Tibial artery (tissue), 4 donors: ENCODE data around the gene MTTP.

ENCODE experiments used
- DNase-seq, 2 donors: peaks; one replicate each; pipeline ENCODE4 v3.0.0-alpha.2; 2019
- H3K27ac ChIP-seq, 2 donors: fragments of 200-600 bp; sonication (generic) in 1 of 2; 1 replicate in 1 of 2; 2 replicates in 1 of 2; pipeline ENCODE4 v1.5.1; 2018 to 2019; ENCODE audit warnings: mild to moderate bottlenecking in 1 of 2
- H3K27me3 ChIP-seq, 2 donors: fragments of 200-600 bp; sonication (generic) in 1 of 2; one replicate each; pipeline versions ENCODE4 v1.5.1 to v1.6.0; 2016 to 2019
- H3K36me3 ChIP-seq, 3 donors: fragments of 200-600 bp; sonication (generic) in 2 of 3; one replicate each; pipeline ENCODE4 v1.5.1; 2016 to 2019; ENCODE audit warnings: mild to moderate bottlenecking in 2 of 3
- H3K4me1 ChIP-seq, 4 donors: fragments of 200-600 bp; sonication (generic) in 2 of 4; 1 replicate in 3 of 4; 2 replicates in 1 of 4; pipeline ENCODE4 v1.5.1; 2016 to 2019
- H3K4me3 ChIP-seq, 2 donors: fragments of 200-600 bp; sonication (generic) in 1 of 2; 1 replicate in 1 of 2; 2 replicates in 1 of 2; pipeline ENCODE4 v1.5.1; 2018 to 2019; ENCODE audit warnings: mild to moderate bottlenecking in 2 of 2
- H3K9me3 ChIP-seq, 3 donors: fragments of 200-600 bp; sonication (generic) in 1 of 3; one replicate each; pipeline ENCODE4 v1.5.1; 2016 to 2019
- intact Hi-C: fragments of 100-400 bp; cut with DNase I; formaldehyde crosslinking; loops from one replicate; pipeline ENCODE4 v1.15.0; 2023; ENCODE audit warnings: low total_unique reads
- TF ChIP-seq, protein P1 (sequence below), 2 experiments: fragments of 200-600 bp in 1 of 2; fragments of 450-650 bp in 1 of 2; IDR thresholded peaks; one replicate each; pipeline ENCODE4 v1.5.1; 2017 to 2019; ENCODE audit warnings: antibody characterized with exemption in 2 of 2, mild to moderate bottlenecking in 1 of 2, moderate library complexity in 1 of 2

The MTTP gene

DNA sequence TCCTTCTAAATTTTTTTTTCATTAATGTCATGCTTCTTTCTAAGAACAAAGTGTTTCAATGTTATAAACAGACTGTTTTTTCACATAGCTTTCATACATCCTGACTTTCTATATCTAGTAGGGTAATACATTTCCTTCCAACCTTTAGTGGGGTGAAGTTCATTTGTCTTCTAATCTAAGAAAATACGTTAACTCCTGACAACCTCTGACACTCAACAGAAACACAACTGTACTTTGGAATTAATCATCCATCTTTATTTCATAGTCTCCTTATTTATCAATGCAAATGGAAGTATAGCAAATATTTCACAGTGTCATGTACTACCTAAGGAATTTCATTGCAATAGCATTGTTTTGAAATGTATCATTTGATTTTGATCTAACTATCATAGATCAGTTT is 2.7 kb upstream of the MTTP start:
- Histone ChIP-seq H3K9me3 (no peaks in the 10 kb centered on the region), H3K4me1 (peaks cover 0 to 40% (median 1%) of the 10 kb centered on the region in 4 donors), H3K27ac (peak overlapping the region in 1 of 2 donors; percentile 73), H3K36me3 (no peaks in the 10 kb centered on the region), H3K4me3 (no peak overlapping the region), H3K27me3 (no peaks in the 10 kb centered on the region)
- DNase-seq, result no peak
- TF ChIP-seq, protein P1, sequence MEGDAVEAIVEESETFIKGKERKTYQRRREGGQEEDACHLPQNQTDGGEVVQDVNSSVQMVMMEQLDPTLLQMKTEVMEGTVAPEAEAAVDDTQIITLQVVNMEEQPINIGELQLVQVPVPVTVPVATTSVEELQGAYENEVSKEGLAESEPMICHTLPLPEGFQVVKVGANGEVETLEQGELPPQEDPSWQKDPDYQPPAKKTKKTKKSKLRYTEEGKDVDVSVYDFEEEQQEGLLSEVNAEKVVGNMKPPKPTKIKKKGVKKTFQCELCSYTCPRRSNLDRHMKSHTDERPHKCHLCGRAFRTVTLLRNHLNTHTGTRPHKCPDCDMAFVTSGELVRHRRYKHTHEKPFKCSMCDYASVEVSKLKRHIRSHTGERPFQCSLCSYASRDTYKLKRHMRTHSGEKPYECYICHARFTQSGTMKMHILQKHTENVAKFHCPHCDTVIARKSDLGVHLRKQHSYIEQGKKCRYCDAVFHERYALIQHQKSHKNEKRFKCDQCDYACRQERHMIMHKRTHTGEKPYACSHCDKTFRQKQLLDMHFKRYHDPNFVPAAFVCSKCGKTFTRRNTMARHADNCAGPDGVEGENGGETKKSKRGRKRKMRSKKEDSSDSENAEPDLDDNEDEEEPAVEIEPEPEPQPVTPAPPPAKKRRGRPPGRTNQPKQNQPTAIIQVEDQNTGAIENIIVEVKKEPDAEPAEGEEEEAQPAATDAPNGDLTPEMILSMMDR (IDR thresholded peaks at IDR 0.05), result no peak
- intact Hi-C loops, result no loop called here

DNA sequence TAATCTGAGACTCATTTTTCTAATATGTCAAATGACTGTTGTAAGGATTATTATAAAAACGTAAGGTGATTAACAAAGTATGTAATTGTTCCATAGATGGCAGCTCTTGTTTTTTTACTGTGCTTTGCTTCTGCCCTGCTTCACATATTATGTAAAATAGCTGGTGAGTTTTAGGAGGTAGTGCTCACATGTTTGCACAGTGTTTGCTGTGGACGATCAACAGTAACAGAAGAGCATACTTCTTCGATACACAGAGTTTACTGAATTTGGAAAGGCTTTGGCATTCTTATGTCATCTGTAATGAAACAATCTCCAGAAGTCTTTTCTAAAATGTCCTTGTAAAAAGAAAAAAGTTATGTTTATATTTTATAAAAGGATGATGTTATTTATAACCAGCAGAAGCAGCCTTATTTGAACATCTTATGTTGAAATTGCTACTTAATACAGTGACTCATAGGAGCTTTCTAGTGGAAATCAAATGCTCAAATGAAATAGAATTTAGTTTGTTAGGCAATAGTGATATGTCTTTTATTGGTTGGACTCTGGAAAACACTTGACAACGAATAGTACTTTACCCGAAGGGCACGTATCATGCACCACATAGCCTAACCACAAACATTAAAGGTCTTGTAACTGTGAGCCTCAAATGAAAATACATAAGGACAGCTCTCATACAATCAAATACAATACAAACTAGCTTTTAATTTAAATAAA is 1.9 kb upstream of the MTTP start:
- H3K4me1 ChIP-seq, result peaks cover 0 to 32% (median 0%) of the 10 kb centered on the region in 4 donors
- no peak for DNase-seq
- H3K27ac ChIP-seq, result peak overlapping the region; percentile 66 to 73
- no peaks in the 10 kb centered on the region for H3K27me3 ChIP-seq
- TF ChIP-seq, protein P1 (IDR thresholded peaks at IDR 0.05), result no peak
- no peak overlapping the region for H3K4me3 ChIP-seq
- intact Hi-C loops, result no loop called here
- H3K9me3 ChIP-seq, result no peaks in the 10 kb centered on the region
- no peaks in the 10 kb centered on the region for H3K36me3 ChIP-seq

DNA sequence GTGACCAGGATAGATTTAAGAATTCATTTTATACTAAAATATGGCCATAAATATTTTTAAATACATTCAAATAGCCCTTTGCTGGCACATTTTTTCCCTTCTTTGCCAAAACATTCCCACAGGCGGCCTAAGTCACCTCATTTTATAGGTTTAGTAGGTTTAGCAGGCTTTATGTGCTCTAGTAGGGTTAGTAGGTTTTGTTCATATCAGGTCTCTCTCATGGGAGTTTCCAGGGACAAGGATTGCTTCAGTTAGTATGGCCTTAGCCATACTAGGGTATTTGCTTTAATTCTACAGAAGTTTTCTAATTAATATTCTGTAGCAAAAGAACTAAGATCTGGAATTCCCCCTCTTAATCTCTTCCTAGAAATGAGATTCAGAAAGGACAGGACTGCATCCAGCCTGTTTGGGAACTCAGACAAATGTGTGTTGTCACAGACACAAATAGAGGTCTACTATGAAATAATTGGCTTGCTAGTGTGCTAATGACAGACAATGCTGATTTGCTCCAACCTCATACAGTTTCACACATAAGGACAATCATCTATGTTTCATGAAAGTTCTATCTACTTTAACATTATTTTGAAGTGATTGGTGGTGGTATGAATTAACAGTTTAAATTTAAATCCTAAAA is 772 bp upstream of the MTTP start:
- TF ChIP-seq, protein P1 (IDR thresholded peaks at IDR 0.05), result no peak
- peaks cover 0 to 31% (median 0%) of the 10 kb centered on the region in 4 donors for H3K4me1 ChIP-seq
- intact Hi-C loops, result no loop called here
- no peak for DNase-seq
- H3K9me3 ChIP-seq, result no peaks in the 10 kb centered on the region
- H3K27me3 ChIP-seq, result no peaks in the 10 kb centered on the region
- H3K36me3 ChIP-seq, result no peaks in the 10 kb centered on the region
- H3K27ac ChIP-seq, result peak overlapping the region; percentile 66 to 73
- no peak overlapping the region for H3K4me3 ChIP-seq

DNA sequence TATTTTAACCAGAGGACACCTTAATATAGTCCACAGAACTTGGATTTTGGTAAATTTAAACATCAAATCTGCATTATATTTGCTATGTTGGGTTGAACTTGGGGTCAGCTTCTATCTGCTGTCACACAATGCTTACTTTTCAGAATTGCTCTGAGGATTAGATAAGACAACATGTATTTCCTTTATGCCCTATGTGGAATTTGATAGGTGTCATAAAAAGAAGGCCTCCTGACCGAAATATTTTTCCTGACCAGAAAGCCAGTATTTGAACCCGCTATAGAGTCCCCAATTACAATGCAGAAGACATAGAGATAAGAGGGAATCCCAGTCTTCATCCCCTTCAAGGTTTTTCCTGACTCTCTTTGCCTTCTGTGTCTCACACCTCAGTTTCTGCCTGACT is 4.1 kb downstream of the MTTP start:
- H3K4me3 ChIP-seq, result no peak overlapping the region
- H3K27ac ChIP-seq, result no peak overlapping the region
- peaks cover 0 to 15% (median 0%) of the 10 kb centered on the region in 4 donors for H3K4me1 ChIP-seq
- DNase-seq, result no peak
- no peaks in the 10 kb centered on the region for H3K36me3 ChIP-seq
- intact Hi-C loops, result no loop called here
- no peaks in the 10 kb centered on the region for H3K27me3 ChIP-seq
- TF ChIP-seq, protein P1 (IDR thresholded peaks at IDR 0.05), result no peak
- no peaks in the 10 kb centered on the region for H3K9me3 ChIP-seq

DNA sequence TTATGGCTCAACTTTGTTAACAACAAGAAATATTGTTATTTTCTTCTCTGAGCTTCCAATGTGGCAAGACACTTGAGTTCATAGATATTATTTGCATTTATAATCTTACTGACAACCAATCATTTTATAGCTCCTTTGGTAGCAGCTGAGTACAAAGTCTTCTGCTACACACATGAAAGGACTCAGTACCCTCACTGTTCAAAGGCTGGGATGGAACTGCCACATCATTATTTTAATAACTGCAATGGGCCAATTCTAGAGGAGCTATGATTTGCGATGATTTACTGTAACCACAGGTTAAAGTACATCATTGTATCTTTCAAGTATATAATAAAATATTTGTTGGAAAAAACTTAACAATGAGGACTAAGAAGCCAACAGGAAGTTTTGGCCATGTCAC is 10.9 kb downstream of the MTTP start:
- TF ChIP-seq, protein P1 (IDR thresholded peaks at IDR 0.05), result no peak
- Histone ChIP-seq H3K4me3 (no peak overlapping the region), H3K9me3 (no peaks in the 10 kb centered on the region), H3K27me3 (no peaks in the 10 kb centered on the region), H3K4me1 (peaks cover 0 to 14% (median 0%) of the 10 kb centered on the region in 4 donors), H3K36me3 (no peaks in the 10 kb centered on the region), H3K27ac (no peak overlapping the region)
- no peak for DNase-seq
- intact Hi-C loops, result no loop called here
